Putamen (tissue), 1 donor: ENCODE measurements around the gene APBA2.

Experiments used
- DNase-seq: peaks from one replicate; pipeline ENCODE4 v3.0.0-alpha.2; 2016; ENCODE audit warnings: low spot score

Gene APBA2

DNA sequence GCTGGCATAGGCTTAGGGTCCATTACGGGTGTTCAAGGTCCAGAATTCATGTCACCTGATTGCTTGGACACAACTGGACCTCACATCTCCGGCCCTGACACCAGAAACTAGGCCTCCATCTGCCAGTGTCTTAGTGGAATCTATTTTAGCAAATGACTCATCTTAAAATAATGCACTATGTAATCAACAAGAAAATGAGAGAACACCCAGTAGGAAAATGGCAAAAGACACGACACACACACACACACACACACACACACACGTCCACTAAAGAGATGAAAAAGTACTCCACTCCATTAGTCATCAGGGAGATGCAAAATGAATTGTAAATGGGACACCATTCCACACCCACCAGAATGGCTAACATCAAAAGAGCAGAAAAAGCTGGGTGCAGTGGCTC, 11.2 kb downstream of the APBA2 start:
- no peak for DNase-seq

DNA sequence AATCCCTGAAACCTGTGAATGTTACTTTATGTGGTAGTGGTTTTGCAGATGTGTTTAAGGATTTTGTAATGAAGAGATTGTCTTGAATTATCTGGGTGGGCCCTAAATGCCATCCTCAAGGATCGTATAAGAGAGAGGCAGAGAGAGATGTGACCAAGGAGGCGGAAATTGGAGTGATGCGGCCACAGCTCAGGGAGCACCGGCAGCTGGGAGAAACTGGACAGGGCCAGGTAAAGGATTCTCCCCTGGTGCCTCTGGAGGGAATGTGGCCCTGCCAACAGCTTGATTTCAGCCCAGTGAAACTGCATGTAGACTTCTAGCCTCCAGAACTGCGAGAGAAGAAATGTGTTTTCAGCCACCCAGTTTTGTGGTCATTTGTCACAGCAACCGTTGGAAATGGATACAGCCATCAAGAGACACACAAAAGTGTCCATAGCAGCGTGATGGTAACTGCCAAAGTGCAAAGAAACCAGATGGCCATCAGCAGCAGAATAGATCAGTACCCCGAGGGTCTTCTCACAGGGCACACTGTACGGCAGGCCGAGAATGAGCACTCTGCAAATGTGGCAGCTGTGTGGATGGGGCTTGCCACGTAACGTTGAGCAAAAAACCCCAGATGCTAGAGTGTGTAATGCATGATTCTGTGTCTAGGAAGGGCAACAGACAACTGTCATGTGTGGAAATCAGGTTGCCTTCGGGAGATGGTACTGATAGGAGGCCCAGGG, 12.2 kb downstream of the APBA2 start:
- no peak for DNase-seq

DNA sequence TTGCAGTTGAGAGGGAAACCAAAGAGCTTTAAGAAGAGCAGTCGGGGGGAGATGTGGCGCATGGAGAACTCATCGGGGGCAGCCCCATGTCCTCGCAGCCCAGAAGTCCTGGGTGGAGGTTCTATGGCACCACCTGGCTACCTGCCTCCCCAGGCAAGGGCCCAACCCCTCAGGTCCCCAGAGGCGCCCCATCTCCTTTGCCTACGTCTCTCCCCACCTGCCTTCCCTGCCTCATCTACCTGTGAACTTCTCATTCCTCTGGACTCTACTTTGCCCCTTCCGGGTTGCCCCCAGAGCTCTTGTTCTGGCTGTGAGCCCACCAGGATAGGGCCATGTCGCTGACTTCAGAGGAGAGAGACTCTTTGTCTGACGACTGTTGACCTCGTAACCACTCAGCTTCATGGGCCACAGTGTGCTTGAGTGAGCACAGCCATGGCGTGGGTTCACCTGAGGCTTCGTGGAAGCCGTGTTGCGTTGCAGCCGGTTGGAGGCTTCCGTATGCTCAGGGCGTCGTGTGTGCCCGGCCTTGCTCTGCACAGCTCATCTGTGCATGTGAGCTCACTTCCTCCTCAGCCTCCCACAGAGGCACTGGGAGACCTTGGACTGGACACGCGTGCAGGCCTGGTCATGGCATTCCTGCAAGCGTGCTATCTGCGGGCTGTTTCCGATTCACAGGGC, 13.4 kb downstream of the APBA2 start:
- no peak for DNase-seq

DNA sequence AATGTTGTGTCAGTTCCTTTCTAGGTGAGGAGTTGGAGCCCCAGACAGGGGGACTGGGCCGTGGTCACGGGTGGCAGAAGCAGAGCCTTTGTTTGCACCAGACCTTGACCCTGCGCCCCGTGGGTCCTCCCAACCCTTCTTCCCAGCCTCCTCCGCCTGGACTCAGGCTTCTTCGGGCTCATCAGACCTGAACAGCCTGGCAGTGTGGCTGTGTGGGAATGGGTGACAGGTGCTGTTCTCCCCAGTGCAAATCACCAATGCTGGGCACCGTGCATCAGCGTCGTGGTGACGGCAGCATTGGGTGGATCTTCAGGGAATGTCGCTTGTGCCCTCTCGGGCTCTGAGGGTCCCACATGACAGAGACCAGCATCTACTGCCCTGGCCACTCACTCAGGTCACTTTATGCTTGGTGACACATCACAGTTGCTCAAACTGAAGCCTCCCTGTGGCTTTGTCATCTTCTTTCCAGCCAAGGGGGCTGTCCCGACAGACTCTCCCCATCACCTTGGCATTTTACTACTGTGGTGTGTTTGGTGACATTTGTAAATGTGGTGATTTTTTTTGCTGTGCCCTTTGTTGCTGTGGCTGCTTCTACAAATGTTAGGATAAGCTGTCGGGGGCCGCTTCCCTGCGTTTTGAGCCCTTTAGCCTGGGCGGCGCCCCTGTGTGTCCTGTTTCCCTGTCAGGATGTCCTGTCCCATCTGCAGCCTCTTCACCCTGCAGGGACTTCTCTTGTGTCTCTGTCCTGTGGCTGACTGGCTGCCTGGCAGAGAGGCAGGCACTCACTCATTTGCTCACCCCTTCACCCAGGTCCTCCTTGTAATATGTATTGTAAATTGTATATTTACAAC, 14.5 kb downstream of the APBA2 start:
- no peak for DNase-seq

DNA sequence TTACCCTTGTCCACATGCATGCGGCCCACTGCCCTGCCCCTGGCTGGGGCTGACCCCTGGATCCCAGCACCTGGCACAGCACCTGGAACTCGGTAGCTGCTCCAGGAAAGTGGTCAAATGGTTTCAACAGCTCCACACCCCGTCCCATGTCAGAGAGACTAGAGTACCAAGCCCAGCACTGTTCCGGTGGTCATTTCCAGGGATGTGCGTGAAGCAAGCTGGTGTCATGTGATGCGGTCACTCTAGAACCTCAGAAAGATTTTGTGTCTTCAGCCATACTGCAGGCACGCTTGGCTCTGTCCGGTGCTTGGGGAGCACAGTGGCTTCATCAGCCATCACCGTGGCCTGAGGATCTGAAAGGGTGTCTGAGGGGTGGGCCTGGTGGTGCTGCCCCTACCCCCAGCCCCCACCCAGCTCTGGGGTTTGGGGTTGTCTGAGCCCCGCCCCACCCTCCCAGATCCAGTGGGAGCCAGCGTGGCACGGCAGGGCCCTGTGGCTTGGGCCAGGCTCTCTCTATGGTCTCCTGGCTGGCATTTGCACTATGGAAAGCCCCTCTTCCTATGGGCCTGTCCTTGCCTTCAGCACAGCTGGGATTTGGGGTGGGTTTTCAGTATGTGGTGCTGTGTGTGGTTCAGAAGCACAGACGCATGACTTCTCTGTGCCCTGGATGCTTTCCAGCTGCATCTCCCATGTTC, 15.3 kb downstream of the APBA2 start:
- no peak for DNase-seq

DNA sequence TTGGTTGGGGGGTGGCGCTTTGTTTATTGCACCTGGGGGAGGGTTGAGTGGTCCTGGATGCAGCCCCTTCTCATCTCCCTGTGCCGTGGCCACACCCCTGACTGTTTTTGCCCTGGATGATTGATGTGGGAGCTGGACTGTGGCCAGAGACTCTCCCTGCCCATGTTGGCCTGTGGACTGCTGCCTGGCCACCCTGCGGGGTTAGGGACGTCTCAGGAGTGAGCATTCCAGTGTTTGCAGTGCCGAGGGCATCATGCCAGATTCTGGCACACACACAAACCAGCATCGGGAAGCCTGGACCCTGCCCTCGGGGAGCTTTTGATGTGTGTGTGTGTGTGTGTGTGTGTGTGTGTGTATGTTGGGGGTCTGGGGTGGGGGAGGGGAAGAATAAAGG, 15.8 kb downstream of the APBA2 start:
- no peak for DNase-seq

DNA sequence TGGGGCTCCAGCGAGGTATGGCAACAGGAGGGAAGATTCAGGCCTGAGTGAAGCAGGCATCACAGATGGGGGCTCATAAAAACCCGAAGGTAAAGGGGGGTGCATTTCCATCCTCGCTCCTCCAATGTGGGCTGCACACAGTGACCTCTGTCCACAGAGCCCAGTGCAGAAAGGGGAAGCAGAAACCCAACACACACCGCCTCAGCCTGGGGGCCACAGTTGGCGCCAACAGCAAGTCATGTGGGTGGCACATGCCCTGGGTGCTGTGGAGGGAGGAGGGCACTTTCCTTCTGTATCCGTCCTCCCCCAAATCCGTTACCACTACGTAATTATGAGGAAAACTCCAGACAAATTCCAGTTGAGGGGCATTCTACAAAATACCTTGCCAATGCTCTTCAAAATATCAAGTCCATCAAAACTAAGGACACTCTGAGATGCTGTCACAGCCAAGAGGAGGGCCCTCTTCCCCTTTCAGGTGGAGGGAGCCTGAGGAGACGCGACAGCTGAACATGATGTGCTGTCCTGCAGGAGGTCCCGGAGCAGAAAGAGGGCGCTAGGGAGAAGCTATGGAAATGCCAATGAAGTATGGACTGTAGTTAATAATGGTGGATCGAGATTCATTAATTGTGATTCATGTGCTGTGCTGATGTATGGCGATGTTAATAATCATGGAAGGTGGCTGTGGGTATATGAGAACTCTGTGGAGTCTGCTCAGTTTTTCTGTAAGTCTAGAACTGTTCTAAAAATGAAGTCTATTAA, 16.4 kb downstream of the APBA2 start:
- no peak for DNase-seq

DNA sequence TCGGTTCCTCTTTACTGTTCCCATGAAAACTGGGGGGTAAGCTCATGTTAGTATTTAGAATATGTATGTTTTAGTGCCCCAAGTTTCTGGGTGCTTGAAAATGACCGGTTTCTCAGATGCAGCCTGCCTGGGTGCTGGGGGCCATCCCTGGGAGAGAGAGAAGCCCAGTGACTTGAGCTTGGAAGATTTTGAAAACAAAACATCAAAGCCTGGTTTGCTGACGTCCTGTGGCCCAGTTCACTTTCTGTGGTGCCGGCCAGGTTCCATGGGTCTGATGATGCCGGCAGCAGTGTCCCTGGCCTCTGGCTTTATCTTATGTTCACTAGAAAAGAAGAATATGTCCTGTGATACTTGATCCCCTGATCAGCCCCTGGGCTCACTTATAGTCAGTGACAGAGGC, 17.1 kb downstream of the APBA2 start:
- no peak for DNase-seq

DNA sequence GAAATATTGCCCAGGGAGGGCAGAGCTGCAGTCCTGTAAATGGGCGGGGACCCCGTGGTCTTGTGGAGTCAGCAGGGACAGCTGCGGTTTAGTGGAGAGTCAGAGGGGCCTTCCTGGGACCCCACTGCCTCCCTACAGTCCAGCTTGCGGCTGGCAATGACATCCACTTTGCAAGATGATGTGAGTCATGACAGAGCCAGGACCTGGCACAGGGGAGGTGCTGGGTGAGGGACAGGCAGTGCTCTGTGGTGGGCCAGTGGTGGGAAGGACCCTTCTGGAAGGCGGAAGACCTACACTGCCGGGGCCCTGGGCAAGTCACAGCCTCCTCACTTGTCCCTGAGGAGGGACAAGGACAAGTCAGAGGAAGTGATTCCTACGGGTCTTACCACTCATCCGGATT, 17.8 kb downstream of the APBA2 start:
- no peak for DNase-seq

DNA sequence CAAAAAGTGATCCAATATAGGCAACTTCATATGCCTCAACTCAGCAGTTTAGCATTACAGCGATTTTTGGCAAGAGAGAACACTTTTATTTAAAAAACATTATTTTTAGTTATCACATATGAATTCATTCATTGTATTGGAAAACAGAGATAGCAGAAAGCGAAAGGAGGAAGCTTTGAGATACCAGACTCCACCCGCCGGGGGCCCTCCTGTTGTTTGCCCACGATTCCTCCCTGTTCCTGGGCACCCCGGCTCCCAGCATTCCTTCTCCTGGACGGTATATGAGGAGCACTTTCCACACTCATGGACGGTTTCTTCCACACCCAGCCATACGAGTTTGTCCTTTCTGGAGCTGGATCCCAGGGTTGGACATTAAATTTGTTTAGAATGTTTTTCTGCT, 18.2 kb downstream of the APBA2 start:
- DNase-seq, result no peak

DNA sequence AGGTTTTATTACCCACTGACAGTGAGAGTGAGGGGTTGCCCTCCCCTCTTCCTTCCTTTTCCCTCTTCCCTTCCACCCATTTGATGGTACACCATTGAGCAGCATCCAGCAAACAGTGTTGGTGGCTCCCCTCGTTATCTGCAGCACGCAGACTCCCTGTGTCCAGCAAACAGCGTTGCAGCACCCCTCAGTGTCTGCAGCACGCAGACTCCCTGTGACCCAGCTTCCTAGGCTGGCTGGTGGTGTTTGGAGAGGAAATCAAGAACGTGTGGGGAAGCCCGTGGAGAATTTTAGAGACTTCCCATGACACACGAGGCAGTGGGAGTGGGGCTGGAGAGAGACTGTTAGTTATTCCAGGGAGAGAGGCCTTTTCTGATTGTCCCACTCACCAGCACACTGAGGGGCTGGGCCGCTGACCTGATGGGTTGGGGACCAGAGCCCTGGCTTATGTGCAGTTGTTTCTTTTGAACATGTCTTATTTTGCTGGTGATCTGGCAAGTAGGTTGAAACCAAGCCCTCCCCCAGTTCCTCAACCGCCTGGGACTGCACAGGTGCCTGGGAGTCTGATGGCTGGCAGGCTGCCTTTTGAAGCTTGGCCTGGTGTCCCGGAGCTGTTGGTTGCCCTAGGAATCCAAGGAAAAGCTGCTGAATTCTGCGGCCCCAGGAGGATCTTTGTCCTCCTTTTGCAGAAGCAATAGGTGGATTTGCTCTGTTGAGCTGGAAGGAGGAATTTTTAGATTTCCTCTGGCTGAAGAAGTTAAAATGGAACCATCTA, 19.0 kb downstream of the APBA2 start:
- DNase-seq, result no peak

DNA sequence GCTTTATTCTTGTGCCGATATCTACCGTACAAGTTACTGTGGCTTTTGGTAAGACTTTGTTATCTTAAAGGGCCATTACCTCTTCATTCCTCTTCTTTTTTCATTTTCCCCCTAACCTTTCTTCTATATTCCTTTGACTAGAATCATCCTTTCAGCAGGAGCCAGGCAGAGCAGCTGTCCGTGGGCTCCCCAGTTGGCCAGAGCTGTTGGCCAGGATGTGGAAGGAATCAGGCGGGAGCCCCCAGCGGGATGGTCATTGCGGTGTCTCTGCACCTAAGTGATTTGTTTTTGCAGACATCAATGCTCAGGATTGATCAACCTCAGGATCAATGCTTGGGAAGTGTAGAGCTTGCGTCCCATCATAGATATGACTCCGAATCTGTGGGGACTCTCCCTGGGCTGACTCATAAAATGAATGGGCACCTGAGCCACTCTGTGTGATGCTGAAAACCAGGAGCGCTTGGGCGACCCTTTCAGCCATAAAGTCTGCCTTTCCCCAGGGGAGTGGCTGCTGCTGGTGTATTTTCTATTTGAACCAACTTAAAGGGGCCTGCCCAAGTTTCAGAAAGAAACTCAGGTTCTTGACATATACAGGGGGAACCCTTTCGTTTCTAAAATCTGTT, 21.7 kb downstream of the APBA2 start:
- no peak for DNase-seq

DNA sequence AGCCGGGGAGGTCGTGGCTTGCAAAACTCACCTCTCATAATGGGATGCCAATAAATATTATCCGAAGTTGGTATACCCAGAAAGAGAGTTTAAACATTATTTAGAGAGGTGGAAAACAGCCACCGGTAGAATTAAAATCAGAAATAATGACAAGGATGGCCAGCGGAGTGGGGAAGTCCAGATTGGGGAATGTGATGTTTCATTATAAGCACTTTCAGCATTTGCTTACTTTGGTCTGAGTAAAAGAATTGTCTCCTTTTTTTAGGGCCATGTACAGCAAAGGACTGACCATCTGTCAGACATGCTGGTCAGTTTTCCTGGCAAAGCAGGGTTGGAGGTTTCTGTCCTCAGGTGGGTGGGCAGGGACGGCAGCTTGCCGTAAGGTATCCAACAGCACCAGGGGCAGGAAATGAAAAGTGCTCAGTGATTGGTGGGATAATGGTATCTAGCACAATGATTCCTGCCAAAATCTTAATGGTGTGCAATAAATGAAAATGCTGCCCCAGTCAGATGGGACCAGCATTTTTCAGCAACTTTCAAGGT, 24.3 kb downstream of the APBA2 start:
- DNase-seq, result no peak

DNA sequence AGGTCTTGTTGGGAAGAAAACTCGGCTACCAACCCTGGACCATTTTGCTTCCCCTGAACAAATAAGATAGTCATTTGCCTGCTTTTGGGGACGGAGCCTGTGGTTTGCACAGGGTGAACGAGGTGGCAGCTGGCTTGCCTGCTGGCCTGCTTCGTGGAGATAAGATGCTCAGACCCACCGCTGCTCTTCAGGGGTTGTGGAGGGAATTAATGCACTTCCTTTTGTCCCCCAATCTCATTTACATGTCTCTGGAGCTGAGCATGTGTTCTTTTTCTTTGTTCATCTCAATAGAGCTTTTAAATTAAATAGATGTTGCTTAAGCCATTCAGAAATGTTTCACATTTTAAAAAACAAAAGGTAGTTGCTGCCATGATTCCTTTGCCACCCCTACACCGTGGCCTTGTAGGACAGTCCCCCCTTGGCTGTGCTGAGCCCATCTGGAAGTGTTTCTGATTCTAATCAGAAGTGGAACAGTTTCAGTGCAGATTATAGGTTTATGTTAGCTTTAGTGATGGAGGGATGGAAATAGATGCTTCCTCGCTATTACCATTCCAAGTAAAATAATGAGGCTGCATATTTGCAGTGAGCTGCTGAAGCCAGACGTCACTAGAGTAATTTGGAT, 25.6 kb downstream of the APBA2 start:
- no peak for DNase-seq

DNA sequence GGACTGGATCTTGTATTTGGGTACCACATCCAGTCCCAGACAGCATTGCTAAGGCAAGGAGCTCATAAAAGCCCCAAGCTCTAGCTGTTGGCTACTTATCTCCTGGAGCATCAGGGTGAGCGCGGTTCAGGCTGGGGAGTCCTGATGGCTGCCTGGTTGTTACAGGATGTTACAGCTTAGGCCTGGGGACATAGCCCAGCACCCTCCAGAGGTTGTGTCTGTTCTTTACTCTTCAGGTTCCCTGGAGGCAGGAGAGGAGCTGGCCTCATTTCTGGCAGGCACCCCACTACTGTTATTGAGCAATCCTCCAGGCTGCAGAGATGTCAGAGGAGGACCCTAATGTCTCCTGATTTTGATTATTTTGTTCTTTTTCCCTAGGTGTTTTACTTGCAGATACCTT, 26.6 kb downstream of the APBA2 start:
- DNase-seq, result no peak

DNA sequence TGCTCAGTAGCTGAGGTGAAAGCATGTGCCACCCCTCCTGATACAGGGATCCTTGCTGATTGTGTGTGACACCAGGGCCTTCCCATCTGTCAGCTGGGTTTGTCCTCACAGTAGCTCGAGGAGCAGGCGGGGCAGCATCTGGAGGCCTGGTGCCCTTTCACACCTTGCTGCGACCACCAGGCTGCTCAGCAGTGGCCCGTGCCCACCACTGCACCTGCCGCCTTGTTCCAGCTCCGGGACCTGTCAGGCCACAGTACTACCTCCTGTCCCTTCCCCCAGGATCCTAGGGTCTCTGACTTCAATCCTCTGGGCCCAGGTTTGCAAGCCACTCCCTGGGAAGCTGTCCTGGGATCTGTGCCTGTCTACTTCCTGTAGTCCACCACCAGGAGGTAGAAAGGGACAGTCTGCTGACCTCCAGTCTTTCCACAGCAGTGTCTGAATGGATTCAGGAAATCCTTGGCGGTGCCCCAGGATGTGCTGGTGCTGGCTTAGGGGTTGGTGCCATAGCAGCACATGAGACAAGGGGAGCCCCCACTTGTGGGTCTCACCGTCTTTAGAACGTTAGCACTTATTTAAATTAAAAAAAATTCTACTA, 27.5 kb downstream of the APBA2 start:
- DNase-seq, result no peak

DNA sequence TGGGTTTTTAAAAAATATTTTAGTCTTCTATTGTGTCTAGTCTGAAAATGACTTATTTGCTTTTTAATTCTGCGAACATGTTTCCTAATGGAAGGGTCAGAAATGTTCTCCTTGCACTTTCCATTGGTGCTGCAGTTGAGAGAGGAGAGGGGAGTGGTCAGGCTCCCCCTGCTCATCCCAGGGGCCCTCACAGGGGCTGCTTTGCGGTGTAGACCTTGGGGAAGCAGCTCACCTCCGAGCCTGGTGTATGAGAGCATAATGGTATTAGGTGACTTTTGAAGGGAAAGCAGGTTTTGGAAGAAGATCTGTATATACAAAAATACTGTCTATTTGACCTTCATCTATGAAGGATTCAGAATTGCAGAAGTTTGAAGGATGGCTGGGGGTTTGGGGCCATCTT, 28.3 kb downstream of the APBA2 start:
- DNase-seq, result no peak

DNA sequence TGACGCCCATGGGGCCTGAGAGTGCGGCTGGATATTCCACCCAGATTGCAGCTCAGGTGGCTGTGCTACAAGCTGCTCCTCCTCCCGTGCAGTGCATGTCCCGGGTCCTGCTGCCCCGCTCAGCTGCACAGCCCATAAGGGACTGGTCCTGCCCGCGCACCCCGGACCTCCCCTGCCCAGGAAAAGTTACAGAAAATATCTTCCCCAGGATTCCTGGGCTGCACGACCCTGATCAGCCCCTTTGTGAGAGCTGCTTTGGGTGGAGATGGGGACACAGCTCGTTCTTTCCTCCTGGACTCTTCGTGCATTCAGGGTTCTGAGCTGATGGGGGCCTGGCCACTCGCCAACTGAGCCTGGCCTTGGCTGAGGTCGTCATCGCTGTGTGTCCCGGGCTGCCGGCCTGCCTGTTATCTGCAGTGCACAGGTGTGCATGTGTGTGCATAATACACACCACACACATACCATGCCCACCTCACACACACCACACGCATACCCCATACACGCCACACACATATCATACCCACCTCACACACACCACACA, 28.8 kb downstream of the APBA2 start:
- DNase-seq, result no peak
